ENCODE data around the gene RGS19. TPM values are rescaled to one million over a fixed set of nuclear protein-coding genes. Genes with fewer than 3 reads are reported as not detected.

Gene RGS19
- total and polyA plus RNA-seq, 2 experiments from 2014 or later: 9.0 to 12.3 TPM

DNA sequence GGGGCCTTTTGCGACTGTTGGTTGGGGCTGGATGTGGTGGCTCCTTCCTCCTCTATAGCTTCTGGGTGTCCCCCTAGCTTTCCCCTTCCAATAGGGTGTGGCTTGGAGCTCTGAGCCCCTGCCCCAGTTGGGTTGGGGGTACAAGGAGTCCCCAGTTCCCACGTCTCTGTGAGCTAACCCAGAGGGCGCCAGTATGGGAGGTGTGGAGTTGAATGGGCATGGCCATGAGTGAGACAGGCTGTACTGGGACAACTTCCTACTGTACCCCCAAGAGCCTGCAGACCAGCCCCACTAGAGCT, 42.2 kb downstream of the RGS19 start:
- H3K4me3 ChIP-seq: no peak overlapping the region
- TF ChIP-seq, protein P1, sequence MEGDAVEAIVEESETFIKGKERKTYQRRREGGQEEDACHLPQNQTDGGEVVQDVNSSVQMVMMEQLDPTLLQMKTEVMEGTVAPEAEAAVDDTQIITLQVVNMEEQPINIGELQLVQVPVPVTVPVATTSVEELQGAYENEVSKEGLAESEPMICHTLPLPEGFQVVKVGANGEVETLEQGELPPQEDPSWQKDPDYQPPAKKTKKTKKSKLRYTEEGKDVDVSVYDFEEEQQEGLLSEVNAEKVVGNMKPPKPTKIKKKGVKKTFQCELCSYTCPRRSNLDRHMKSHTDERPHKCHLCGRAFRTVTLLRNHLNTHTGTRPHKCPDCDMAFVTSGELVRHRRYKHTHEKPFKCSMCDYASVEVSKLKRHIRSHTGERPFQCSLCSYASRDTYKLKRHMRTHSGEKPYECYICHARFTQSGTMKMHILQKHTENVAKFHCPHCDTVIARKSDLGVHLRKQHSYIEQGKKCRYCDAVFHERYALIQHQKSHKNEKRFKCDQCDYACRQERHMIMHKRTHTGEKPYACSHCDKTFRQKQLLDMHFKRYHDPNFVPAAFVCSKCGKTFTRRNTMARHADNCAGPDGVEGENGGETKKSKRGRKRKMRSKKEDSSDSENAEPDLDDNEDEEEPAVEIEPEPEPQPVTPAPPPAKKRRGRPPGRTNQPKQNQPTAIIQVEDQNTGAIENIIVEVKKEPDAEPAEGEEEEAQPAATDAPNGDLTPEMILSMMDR (IDR thresholded peaks at IDR 0.05; ENCODE audit: low read depth, low read length): no peak
- peaks cover 8% of the 10 kb centered on the region for H3K4me1 ChIP-seq (ENCODE audit: low read depth)
- H3K27me3 ChIP-seq: peaks cover 53% of the 10 kb centered on the region
- H3K36me3 ChIP-seq: peaks cover 2% of the 10 kb centered on the region
- no peak for DNase-seq (ENCODE audit: low read depth in 1 of 2, low spot score in 1 of 2)
- no peak overlapping the region for H3K27ac ChIP-seq
- H3K9me3 ChIP-seq (ENCODE audit: low read depth): no peaks in the 10 kb centered on the region

DNA sequence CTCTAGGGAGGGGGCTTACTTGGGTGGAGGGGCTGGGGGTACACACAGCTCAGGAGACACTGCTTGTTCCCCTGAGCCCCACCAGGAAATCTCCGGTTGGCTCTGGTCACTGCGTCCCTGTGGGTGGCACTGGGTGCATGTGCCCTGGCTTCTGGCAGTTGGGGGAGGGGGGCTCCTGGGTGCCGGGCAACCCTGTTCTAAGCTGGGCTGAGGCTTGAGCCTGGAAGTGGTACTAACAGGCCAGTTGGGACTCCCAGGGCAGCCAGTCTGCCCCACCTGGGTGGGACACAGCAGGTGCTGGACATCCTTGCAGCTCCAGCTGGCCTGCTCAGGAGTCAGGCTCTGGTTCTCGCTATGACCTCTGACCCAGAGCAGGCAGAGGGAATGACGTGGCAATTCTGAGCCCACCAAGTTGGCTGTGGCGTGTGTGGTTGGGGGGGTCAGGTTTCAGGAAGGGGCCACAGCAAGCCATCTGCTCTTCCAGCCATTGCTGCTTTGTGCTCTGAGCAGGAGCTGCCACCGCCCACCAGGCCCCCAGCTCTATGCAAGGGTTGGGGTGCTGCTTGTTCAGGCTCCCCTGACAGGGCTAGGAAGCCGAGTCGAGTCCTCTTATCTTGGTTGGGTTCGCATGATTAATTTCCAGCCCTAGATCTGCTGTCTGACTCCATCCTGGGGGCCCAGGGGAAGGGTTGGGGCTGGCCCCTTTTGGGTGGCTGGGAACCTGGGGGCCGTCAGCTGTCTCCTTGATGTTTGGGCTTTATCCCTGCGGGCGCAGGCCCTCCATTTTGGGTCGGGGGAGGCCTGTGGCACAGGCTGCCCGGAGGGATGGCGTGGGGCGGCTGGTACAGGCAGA, 42.7 kb downstream of the RGS19 start:
- H3K4me1 ChIP-seq (ENCODE audit: low read depth): peaks cover 8% of the 10 kb centered on the region
- peaks cover 7% of the 10 kb centered on the region for H3K36me3 ChIP-seq
- TF ChIP-seq, protein P1 (IDR thresholded peaks at IDR 0.05; ENCODE audit: low read depth, low read length): no peak
- H3K27me3 ChIP-seq: peaks cover 47% of the 10 kb centered on the region
- no peak for DNase-seq (ENCODE audit: low read depth in 1 of 2, low spot score in 1 of 2)
- no peak overlapping the region for H3K27ac ChIP-seq
- no peaks in the 10 kb centered on the region for H3K9me3 ChIP-seq (ENCODE audit: low read depth)
- no peak overlapping the region for H3K4me3 ChIP-seq

- H3K4me1 ChIP-seq (ENCODE audit: low read depth): peaks cover 8% of the 10 kb centered on the region
- H3K36me3 ChIP-seq: peaks cover 10% of the 10 kb centered on the region
- H3K27me3 ChIP-seq: peaks cover 41% of the 10 kb centered on the region
- no peak within 1 kb of the TSS for H3K27ac ChIP-seq
- no peak within 1 kb of the TSS for H3K4me3 ChIP-seq
- TF ChIP-seq, protein P1 (IDR thresholded peaks at IDR 0.05; ENCODE audit: low read depth, low read length): no peak
- DNase-seq (ENCODE audit: low read depth in 1 of 2, low spot score in 1 of 2): peak in 1 of 2 donors; percentile 33
- no peaks in the 10 kb centered on the region for H3K9me3 ChIP-seq (ENCODE audit: low read depth)
Measured at GRCh38 chr20:64035933-64036345, 43.4 kb downstream of the RGS19 start, which contains the start of gene C20orf204. Gene C20orf204 (plus strand): TSS chr20:64036182. CDS start chr20:64036324, 142 bp downstream.

DNA sequence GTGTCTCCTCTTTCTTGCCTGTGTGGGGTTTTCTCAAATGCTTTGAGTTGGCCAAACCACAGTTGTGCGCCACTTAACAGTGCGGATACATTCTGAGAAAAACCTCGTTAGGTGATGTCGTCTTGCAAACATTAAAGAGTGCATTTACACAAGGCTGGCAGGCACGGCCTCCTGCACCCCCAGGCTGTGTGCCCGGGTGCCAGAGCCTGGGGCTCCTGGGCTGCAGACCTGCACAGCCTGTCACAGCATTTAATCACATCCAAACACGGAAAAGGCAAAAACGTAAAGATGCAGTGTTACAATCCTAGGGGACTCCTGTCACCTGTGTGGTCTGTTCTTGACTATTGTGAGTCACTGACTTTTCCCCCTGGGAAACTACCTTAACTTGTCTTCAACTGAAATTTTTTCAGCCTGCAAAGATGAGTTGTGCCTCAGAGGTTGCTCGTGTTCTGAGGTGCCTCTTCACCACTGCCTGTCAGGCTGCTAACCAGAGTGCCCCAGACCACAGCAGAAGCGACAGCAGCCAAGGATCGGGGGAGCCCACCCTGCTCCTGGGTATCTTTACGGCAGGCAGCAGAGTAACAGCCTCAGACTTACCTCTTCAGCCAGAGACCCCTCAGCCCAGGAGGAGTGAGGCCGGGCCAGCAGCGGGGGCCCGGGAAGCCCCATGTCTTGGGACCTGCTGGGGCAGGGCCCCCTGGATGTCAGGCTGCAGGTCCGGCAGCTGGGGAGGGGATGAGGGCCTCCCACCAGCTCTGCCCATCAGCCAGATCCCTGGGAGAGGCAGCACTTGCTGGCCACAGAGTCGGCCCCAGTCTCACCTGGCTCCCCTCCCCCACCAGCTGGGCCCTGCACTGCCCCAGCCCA, 44.0 kb downstream of the RGS19 start:
- no peak for DNase-seq (ENCODE audit: low read depth in 1 of 2, low spot score in 1 of 2)
- H3K27me3 ChIP-seq: peaks cover 34% of the 10 kb centered on the region
- TF ChIP-seq, protein P1 (IDR thresholded peaks at IDR 0.05; ENCODE audit: low read depth, low read length): no peak
- no peaks in the 10 kb centered on the region for H3K9me3 ChIP-seq (ENCODE audit: low read depth)
- H3K36me3 ChIP-seq: peaks cover 12% of the 10 kb centered on the region
- H3K4me1 ChIP-seq (ENCODE audit: low read depth): peaks cover 8% of the 10 kb centered on the region
- no peak overlapping the region for H3K27ac ChIP-seq
- H3K4me3 ChIP-seq: no peak overlapping the region

DNA sequence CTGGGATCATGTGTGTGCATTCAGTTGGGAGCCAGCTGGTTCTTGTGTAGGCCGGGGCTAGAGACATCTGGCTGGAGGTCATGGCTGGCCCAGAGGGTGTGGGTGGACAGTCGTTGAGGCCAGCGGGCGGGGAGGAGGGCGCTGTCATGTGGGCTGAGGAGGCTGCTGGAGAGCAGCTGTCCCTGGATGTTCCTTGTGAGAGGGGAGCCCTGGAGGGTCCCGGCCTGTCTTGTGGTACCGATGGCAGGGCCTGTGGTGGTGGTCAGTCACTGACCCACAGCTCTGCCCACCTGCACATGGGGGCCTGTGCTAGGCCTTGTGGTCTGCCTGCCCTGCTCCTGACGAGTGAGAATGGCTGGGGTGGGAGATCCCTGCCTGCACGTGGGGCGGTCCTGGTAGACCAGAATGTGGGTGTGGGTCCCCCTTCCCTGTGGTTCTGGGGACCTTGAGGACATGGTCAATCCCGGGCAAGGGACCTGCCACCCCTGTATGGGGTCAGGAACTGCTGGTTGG, 45.3 kb downstream of the RGS19 start:
- Histone ChIP-seq H3K4me1 (ENCODE audit: low read depth) (peaks cover 8% of the 10 kb centered on the region), H3K9me3 (ENCODE audit: low read depth) (no peaks in the 10 kb centered on the region), H3K27ac (no peak overlapping the region), H3K27me3 (peaks cover 22% of the 10 kb centered on the region), H3K4me3 (no peak overlapping the region), H3K36me3 (peaks cover 21% of the 10 kb centered on the region)
- TF ChIP-seq, protein P1 (IDR thresholded peaks at IDR 0.05; ENCODE audit: low read depth, low read length): no peak
- DNase-seq (ENCODE audit: low read depth in 1 of 2, low spot score in 1 of 2): no peak
